SU-DHL-6 (cell line): ENCODE measurements around the gene SEMA4C.

Experiments
- H2AFZ ChIP-seq: fragments of 200-600 bp; sonication (generic); 2 replicates; pipeline ENCODE4 v1.6.1; 2014; ENCODE audit warnings: low read depth, mild to moderate bottlenecking, moderate library complexity, mixed read lengths, antibody characterized with exemption, low read length; ENCODE audit not compliant: severe bottlenecking
- H3F3A ChIP-seq: fragments of 200-600 bp; shearing (Covaris generic); 2 replicates; pipeline ENCODE4 v1.6.0; 2016; ENCODE audit warnings: antibody characterized with exemption, mild to moderate bottlenecking; ENCODE audit not compliant: insufficient read depth
- H3K27ac ChIP-seq: fragments of 200-600 bp; sonication (generic); 2 replicates; pipeline ENCODE4 v1.5.1; 2016; ENCODE audit warnings: low read depth, mild to moderate bottlenecking, low read length, moderate library complexity, mixed read lengths
- H3K27me3 ChIP-seq: fragments of 200-600 bp; sonication (generic), shearing (Covaris generic); 2 replicates; pipeline ENCODE4 v1.6.0; 2014; ENCODE audit warnings: mild to moderate bottlenecking, low read length
- H3K36me3 ChIP-seq: fragments of 200-600 bp; sonication (generic); 2 replicates; pipeline ENCODE4 v1.6.1; 2014; ENCODE audit warnings: mild to moderate bottlenecking, low read length, mixed read lengths
- H3K4me2 ChIP-seq: fragments of 300-600, 200-600 bp; shearing (Covaris generic), sonication (generic); 2 replicates; pipeline ENCODE4 v1.6.0; 2014; ENCODE audit warnings: low read length, low read depth, mild to moderate bottlenecking; ENCODE audit not compliant: poor library complexity, severe bottlenecking
- H3K4me3 ChIP-seq: fragments of 200-600 bp; sonication (generic); 2 replicates; pipeline ENCODE4 v1.5.1; 2014; ENCODE audit warnings: antibody characterized with exemption, low read length, mild to moderate bottlenecking, mixed read lengths; ENCODE audit not compliant: insufficient read depth, poor library complexity, severe bottlenecking
- H3K79me2 ChIP-seq: fragments of 200-600 bp; sonication (generic); 2 replicates; pipeline ENCODE4 v1.6.1; 2014; ENCODE audit warnings: mild to moderate bottlenecking, low read length, moderate library complexity; ENCODE audit not compliant: insufficient read depth
- H3K9ac ChIP-seq: fragments of 200-600 bp; sonication (generic); 2 replicates; pipeline ENCODE4 v1.7.0; 2014; ENCODE audit warnings: mild to moderate bottlenecking, low read length
- H3K9me2 ChIP-seq: fragments of 200-600 bp; sonication (generic); replicated peaks from 2 replicates; pipeline ENCODE4 v1.6.1; 2014; ENCODE audit warnings: low read length; ENCODE audit not compliant: insufficient read depth
- H3K9me3 ChIP-seq: fragments of 200-600 bp; sonication (generic); 2 replicates; pipeline ENCODE4 v1.6.1; 2014; ENCODE audit warnings: low read length, mixed read lengths; ENCODE audit not compliant: insufficient read depth
- H4K20me1 ChIP-seq: fragments of 200-600 bp; sonication (generic); 2 replicates; pipeline ENCODE4 v1.6.1; 2014; ENCODE audit warnings: low read depth, mild to moderate bottlenecking, antibody characterized with exemption, low read length, moderate library complexity, mixed read lengths
- EZH2phosphoT487 ChIP-seq: fragments of 200-600 bp; sonication (generic), shearing (Covaris generic); conservative IDR thresholded peaks from 2 replicates; pipeline ENCODE4 v1.6.1; 2018; ENCODE audit warnings: mild to moderate bottlenecking, antibody characterized with exemption, low read length, moderate library complexity, mixed read lengths
- TF ChIP-seq, protein P1 (sequence below): fragments of 200-600 bp; sonication (generic); IDR thresholded peaks from one replicate; pipeline ENCODE4 v1.5.1; 2017; ENCODE audit warnings: antibody characterized with exemption, mild to moderate bottlenecking, low read length, moderate library complexity; ENCODE audit not compliant: insufficient read depth, poor library complexity, severe bottlenecking

SEMA4C gene

GRCh38 chr2:96887493-96888012 is 17.7 kb upstream of the SEMA4C start:
- Histone ChIP-seq H3K4me3 (no peak overlapping the region), H2AFZ (no peak overlapping the region), H3K9ac (no peak overlapping the region), H3K27me3 (no peaks in the 10 kb centered on the region), H4K20me1 (no peaks in the 10 kb centered on the region), H3F3A (no peaks in the 10 kb centered on the region), H3K9me2 (no peaks in the 10 kb centered on the region), H3K9me3 (no peaks in the 10 kb centered on the region), H3K36me3 (no peaks in the 10 kb centered on the region), H3K4me2 (no peak overlapping the region), H3K27ac (no peak overlapping the region), H3K79me2 (no peaks in the 10 kb centered on the region)
- TF ChIP-seq, protein P1, sequence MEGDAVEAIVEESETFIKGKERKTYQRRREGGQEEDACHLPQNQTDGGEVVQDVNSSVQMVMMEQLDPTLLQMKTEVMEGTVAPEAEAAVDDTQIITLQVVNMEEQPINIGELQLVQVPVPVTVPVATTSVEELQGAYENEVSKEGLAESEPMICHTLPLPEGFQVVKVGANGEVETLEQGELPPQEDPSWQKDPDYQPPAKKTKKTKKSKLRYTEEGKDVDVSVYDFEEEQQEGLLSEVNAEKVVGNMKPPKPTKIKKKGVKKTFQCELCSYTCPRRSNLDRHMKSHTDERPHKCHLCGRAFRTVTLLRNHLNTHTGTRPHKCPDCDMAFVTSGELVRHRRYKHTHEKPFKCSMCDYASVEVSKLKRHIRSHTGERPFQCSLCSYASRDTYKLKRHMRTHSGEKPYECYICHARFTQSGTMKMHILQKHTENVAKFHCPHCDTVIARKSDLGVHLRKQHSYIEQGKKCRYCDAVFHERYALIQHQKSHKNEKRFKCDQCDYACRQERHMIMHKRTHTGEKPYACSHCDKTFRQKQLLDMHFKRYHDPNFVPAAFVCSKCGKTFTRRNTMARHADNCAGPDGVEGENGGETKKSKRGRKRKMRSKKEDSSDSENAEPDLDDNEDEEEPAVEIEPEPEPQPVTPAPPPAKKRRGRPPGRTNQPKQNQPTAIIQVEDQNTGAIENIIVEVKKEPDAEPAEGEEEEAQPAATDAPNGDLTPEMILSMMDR = no peak
- TF ChIP-seq EZH2phosphoT487 = no peak

DNA sequence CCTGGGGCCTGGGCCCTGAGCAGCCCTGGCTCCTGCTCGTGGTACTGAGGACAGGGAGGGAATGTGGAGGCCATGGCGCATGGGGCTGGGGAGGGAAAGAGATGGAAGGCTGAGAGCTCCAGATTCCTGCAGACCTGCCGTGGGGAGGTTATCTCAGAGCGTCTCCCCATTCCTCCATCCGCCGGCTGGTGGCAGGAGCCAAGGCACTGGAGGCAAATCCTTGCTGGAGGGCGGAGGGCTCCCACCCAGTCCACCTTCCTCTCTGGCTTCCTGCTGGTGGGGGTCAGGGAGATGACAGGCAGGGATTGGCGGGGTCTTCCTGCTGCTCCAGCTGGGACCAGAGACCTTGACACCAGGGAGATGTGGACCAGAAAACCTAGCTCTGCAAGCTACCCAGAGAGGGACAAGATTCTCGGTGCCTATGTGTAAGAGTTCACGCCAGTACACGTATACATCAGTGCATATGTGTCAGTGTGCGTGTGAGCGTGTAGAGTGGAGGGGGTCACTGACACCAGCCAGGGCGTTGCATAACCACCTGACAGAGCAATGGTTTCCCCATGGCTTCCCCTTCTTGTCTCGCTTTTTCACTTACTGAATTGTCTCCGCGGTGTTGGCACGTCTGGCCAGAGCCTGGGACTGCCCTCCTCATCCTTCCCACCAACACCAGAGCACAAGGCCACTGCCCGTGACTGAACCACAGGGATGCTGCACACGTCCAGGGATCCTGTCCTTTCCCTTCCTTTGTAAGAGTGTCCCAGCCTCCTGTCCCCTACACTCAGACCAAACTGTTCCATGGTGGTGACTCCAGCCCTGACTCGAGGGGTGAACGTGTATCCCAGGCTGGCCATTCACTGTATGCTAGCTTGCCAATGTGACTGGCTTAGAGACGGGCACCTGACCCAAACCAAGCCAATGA is 15.8 kb upstream of the SEMA4C start:
- H3K27ac ChIP-seq = no peak overlapping the region
- H3K36me3 ChIP-seq = no peaks in the 10 kb centered on the region
- no peaks in the 10 kb centered on the region for H3K27me3 ChIP-seq
- no peak for TF ChIP-seq EZH2phosphoT487
- TF ChIP-seq, protein P1 = no peak
- no peak overlapping the region for H2AFZ ChIP-seq
- no peaks in the 10 kb centered on the region for H3K79me2 ChIP-seq
- H3K4me2 ChIP-seq = no peak overlapping the region
- H4K20me1 ChIP-seq = no peaks in the 10 kb centered on the region
- no peak overlapping the region for H3K9ac ChIP-seq
- no peaks in the 10 kb centered on the region for H3K9me2 ChIP-seq
- H3F3A ChIP-seq = no peaks in the 10 kb centered on the region
- H3K9me3 ChIP-seq = no peaks in the 10 kb centered on the region
- H3K4me3 ChIP-seq = no peak overlapping the region

DNA sequence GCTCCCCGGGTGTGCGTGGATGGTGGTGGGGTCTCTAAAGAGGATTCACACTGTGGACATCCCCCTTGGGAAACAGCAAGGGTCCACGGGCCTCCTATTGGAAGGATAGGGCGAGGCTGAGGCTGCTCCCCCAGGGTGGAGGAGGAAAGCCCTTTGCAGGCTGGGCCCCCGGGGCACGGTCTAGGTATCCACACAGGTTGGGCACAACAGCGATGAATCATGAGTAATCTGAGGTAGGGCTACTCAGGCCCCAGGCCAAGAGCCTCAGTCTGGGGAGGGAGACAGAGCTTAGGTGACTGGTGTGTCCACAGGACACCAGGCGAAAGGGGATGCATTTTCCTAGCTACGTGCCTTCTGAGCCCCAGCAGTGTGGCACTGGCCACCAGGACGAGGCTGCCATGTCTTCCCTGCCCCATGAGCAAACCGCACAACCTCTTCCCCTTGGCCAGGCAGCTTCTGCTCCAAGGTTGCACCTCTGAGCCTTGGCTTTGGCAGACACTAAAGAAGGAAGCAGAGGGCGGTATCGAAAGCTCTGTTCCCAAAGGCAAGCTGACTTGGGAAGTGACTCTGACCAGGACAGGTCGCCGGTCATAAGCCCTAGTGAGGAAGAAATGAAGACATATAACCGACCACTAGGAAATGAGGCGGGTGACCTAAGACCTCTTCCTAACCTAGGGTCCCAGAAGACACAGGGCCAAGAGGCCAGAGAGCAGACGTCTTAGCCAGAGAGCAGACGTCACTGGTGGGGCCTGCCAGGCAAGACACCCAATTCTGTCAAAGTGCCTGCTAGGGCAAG is 14.6 kb upstream of the SEMA4C start:
- H3K9ac ChIP-seq = no peak overlapping the region
- H2AFZ ChIP-seq = no peak overlapping the region
- H3K4me2 ChIP-seq = no peak overlapping the region

More for the DNA sequence above, 14.6 kb upstream of the SEMA4C start:
- Histone ChIP-seq H4K20me1 (no peaks in the 10 kb centered on the region), H3K79me2 (no peaks in the 10 kb centered on the region), H3F3A (no peaks in the 10 kb centered on the region), H3K27ac (no peak overlapping the region), H3K36me3 (no peaks in the 10 kb centered on the region), H3K4me3 (no peak overlapping the region), H3K9me2 (no peaks in the 10 kb centered on the region), H3K9me3 (no peaks in the 10 kb centered on the region), H3K27me3 (no peaks in the 10 kb centered on the region)
- TF ChIP-seq, protein P1 = no peak
- no peak for TF ChIP-seq EZH2phosphoT487
